ENCODE measurements around the gene TBC1D23.

Gene TBC1D23

DNA sequence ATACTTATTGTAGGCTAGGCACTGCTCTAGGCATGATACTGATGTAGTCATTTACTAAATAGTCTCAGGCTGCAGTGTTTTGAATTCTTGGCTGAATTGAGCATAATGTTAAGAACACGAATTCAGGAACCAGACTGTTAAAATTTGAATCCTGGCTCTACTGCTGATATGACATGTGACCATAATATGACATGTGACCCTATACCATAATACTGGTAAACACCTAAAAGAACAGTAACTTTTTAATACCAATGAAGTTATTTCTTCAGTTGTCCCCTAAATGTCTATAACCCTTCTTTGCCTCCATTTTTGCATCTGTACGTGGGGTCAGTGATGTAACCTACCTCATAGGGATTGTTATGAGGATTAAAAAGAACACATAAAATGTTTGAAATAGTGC lies 18.1 kb downstream of the TBC1D23 start:
- ATAC-seq = no peak
- TF ChIP-seq BACH2 (CRISPR knock-in tag; IDR thresholded peaks at IDR 0.05; ENCODE audit: borderline replicate concordance) = no peak
- no peak for TF ChIP-seq PPARA (CRISPR knock-in tag; IDR thresholded peaks at IDR 0.05; ENCODE audit: borderline replicate concordance)
- TF ChIP-seq CSDC2 (CRISPR knock-in tag; IDR thresholded peaks at IDR 0.05) = no peak
- TF ChIP-seq, protein P1, sequence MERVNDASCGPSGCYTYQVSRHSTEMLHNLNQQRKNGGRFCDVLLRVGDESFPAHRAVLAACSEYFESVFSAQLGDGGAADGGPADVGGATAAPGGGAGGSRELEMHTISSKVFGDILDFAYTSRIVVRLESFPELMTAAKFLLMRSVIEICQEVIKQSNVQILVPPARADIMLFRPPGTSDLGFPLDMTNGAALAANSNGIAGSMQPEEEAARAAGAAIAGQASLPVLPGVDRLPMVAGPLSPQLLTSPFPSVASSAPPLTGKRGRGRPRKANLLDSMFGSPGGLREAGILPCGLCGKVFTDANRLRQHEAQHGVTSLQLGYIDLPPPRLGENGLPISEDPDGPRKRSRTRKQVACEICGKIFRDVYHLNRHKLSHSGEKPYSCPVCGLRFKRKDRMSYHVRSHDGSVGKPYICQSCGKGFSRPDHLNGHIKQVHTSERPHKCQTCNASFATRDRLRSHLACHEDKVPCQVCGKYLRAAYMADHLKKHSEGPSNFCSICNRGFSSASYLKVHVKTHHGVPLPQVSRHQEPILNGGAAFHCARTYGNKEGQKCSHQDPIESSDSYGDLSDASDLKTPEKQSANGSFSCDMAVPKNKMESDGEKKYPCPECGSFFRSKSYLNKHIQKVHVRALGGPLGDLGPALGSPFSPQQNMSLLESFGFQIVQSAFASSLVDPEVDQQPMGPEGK (CRISPR knock-in tag; IDR thresholded peaks at IDR 0.05; ENCODE audit: borderline replicate concordance) = no peak
- no peak for TF ChIP-seq TSHZ2 (CRISPR knock-in tag; IDR thresholded peaks at IDR 0.05)
- TF ChIP-seq ZC3H10 (CRISPR knock-in tag; IDR thresholded peaks at IDR 0.05) = no peak
- TF ChIP-seq ZFP30 (CRISPR knock-in tag; IDR thresholded peaks at IDR 0.05) = no peak
- TF ChIP-seq ZNF8 (CRISPR knock-in tag; IDR thresholded peaks at IDR 0.05) = no peak
- TF ChIP-seq TOX (CRISPR knock-in tag; IDR thresholded peaks at IDR 0.05; ENCODE audit: borderline replicate concordance) = no peak
- TF ChIP-seq, protein P2, sequence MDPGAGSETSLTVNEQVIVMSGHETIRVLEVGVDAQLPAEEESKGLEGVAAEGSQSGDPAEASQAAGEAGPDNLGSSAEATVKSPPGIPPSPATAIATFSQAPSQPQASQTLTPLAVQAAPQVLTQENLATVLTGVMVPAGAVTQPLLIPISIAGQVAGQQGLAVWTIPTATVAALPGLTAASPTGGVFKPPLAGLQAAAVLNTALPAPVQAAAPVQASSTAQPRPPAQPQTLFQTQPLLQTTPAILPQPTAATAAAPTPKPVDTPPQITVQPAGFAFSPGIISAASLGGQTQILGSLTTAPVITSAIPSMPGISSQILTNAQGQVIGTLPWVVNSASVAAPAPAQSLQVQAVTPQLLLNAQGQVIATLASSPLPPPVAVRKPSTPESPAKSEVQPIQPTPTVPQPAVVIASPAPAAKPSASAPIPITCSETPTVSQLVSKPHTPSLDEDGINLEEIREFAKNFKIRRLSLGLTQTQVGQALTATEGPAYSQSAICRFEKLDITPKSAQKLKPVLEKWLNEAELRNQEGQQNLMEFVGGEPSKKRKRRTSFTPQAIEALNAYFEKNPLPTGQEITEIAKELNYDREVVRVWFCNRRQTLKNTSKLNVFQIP (CRISPR knock-in tag; IDR thresholded peaks at IDR 0.05; ENCODE audit: borderline replicate concordance, low read depth) = no peak
- no peak for TF ChIP-seq ISL1 (CRISPR knock-in tag; IDR thresholded peaks at IDR 0.05)
- no peak for TF ChIP-seq ZFP3 (CRISPR knock-in tag; IDR thresholded peaks at IDR 0.05)
- TF ChIP-seq, protein P3, sequence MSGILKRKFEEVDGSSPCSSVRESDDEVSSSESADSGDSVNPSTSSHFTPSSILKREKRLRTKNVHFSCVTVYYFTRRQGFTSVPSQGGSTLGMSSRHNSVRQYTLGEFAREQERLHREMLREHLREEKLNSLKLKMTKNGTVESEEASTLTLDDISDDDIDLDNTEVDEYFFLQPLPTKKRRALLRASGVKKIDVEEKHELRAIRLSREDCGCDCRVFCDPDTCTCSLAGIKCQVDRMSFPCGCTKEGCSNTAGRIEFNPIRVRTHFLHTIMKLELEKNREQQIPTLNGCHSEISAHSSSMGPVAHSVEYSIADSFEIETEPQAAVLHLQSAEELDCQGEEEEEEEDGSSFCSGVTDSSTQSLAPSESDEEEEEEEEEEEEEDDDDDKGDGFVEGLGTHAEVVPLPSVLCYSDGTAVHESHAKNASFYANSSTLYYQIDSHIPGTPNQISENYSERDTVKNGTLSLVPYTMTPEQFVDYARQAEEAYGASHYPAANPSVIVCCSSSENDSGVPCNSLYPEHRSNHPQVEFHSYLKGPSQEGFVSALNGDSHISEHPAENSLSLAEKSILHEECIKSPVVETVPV (CRISPR knock-in tag; IDR thresholded peaks at IDR 0.05) = no peak
- TF ChIP-seq RARB (CRISPR knock-in tag; IDR thresholded peaks at IDR 0.05) = no peak
- TF ChIP-seq ZNF565 (CRISPR knock-in tag; conservative IDR thresholded peaks at IDR 0.05; ENCODE audit: low read depth) = no peak
- TF ChIP-seq CREB5 (CRISPR knock-in tag; IDR thresholded peaks at IDR 0.05; ENCODE audit: low read depth) = no peak
- no peak for TF ChIP-seq SNAI2 (CRISPR knock-in tag; IDR thresholded peaks at IDR 0.05)
- TF ChIP-seq ZNF70 (CRISPR knock-in tag; IDR thresholded peaks at IDR 0.05) = no peak
- no peak for TF ChIP-seq TCF4 (CRISPR knock-in tag; IDR thresholded peaks at IDR 0.05; ENCODE audit: borderline replicate concordance)
- TF ChIP-seq ESRRG (CRISPR knock-in tag; IDR thresholded peaks at IDR 0.05) = no peak

DNA sequence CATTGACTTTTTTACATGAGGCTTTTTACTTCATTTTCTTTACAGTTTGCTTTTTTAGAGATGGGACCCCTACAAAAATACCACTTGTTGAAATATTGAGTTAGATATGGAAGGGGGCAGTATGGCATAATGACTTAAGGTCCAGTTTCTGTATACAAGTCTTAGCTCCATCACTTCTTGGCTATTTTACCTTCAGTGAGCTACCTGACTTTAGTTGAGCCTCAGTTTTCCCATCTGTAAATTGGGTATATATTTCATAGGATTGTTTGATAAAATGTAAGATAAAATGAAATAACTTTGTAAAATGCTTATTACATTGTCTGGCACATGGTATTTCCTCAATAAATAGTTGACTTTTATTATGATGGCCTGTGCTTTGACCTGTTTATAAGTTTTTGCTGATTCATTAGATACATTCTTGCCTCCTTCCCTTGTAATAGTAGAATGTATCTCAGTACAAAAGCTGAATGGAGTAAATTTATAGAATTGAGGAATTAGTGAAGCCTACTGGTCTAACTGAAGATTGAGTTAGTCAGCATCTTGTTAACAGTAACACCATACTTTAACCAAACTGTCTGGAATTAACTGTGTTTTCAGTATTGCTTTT lies 27.6 kb downstream of the TBC1D23 start:
- no peak for ATAC-seq
- TF ChIP-seq ZFP30 (CRISPR knock-in tag; IDR thresholded peaks at IDR 0.05) (no peak), PPARA (CRISPR knock-in tag; IDR thresholded peaks at IDR 0.05; ENCODE audit: borderline replicate concordance) (no peak), GLIS3 (CRISPR knock-in tag; IDR thresholded peaks at IDR 0.05) (no peak), OSR1 (CRISPR knock-in tag; IDR thresholded peaks at IDR 0.05) (no peak), TOX (CRISPR knock-in tag; IDR thresholded peaks at IDR 0.05; ENCODE audit: borderline replicate concordance) (no peak), RARB (CRISPR knock-in tag; IDR thresholded peaks at IDR 0.05) (no peak), ZNF8 (CRISPR knock-in tag; IDR thresholded peaks at IDR 0.05) (no peak), ARNTL (CRISPR knock-in tag; IDR thresholded peaks at IDR 0.05; ENCODE audit: borderline replicate concordance, low read depth) (no peak), CSDC2 (CRISPR knock-in tag; IDR thresholded peaks at IDR 0.05) (no peak), ISL1 (CRISPR knock-in tag; IDR thresholded peaks at IDR 0.05) (no peak), ZNF70 (CRISPR knock-in tag; IDR thresholded peaks at IDR 0.05) (no peak), TSHZ2 (CRISPR knock-in tag; IDR thresholded peaks at IDR 0.05) (no peak), ZFP3 (CRISPR knock-in tag; IDR thresholded peaks at IDR 0.05) (no peak), ZC3H10 (CRISPR knock-in tag; IDR thresholded peaks at IDR 0.05) (no peak)
- TF ChIP-seq, protein P1 (CRISPR knock-in tag; IDR thresholded peaks at IDR 0.05; ENCODE audit: borderline replicate concordance) = no peak
- TF ChIP-seq, protein P2 (CRISPR knock-in tag; IDR thresholded peaks at IDR 0.05; ENCODE audit: borderline replicate concordance, low read depth) = no peak

All from SK-N-SH treated with all-trans-retinoic acid at 6 μM for 48 hours (cell line).